Naive thymus-derived CD4-positive, alpha-beta T cell (primary cell): Measurements from ENCODE around the gene EFEMP2. TPM values are rescaled to one million over a fixed set of nuclear protein-coding genes. Genes with fewer than 3 reads are reported as not detected.
"Not testable (repeated sequence)": the region's sequence is repeated elsewhere in the genome, so short reads cannot be mapped to it uniquely, and the experiment has no call there.

Experiments
- ATAC-seq: fragments of 150-1000 bp; cut with Tn5 transposase; 2 replicates; pipeline ENCODE4 v1.10.0; 2021; ENCODE audit warnings: mild to moderate bottlenecking, moderate library complexity
- CTCF ChIA-PET: fragments of 350-600 bp; sonication (Branson Sonifier 250); formaldehyde crosslinking; loops from one replicate; lab custom pipeline; 2021; ENCODE audit warnings: antibody characterized with exemption; lab: Charles Lee
- POLR2A ChIA-PET: fragments of 350-600 bp; sonication (Branson Sonifier 250); formaldehyde crosslinking; loops from one replicate; lab custom pipeline; 2021; ENCODE audit warnings: antibody characterized with exemption, inconsistent platforms; lab: Charles Lee
- DNase-seq, 9 donors: peaks; one replicate each; pipeline versions ENCODE4 v3.0.0 to v3.0.0-alpha.2; 2020 to 2022; ENCODE audit warnings: mixed read lengths in 1 of 9
- H3K27ac ChIP-seq: one replicate; pipeline ENCODE4 v1.7.0; 2013; ENCODE audit warnings: mild to moderate bottlenecking, low read depth, low read length, moderate library complexity
- H3K27me3 ChIP-seq, 2 donors: one replicate each; pipeline ENCODE4 v1.7.0; 2013; ENCODE audit warnings: low read length in 2 of 2, mild to moderate bottlenecking in 2 of 2, moderate library complexity in 2 of 2; ENCODE audit not compliant: control insufficient read depth in 2 of 2, insufficient read depth in 2 of 2
- H3K36me3 ChIP-seq, 3 experiments: 1 replicate in 2 of 3; 2 replicates in 1 of 3; pipeline ENCODE4 v1.7.0; 2013; ENCODE audit warnings: low read length in 3 of 3, mild to moderate bottlenecking in 3 of 3, moderate library complexity in 1 of 3; ENCODE audit not compliant: insufficient read depth in 3 of 3, control insufficient read depth in 2 of 3
- H3K4me1 ChIP-seq, 2 donors: one replicate each; pipeline ENCODE4 v1.7.0; 2013; ENCODE audit warnings: low read length in 2 of 2, mild to moderate bottlenecking in 2 of 2, moderate library complexity in 1 of 2; ENCODE audit not compliant: control insufficient read depth in 2 of 2, insufficient read depth in 2 of 2
- H3K4me3 ChIP-seq: 2 replicates; pipeline ENCODE4 v1.7.0; 2013; ENCODE audit warnings: mild to moderate bottlenecking, low read length
- H3K9me3 ChIP-seq, 3 experiments: 1 replicate in 2 of 3; 2 replicates in 1 of 3; pipeline ENCODE4 v1.7.0; 2013; ENCODE audit warnings: low read length in 3 of 3; ENCODE audit not compliant: control insufficient read depth in 2 of 3
- H3K27ac Mint-ChIP-seq, 9 donors: one replicate each; pipeline ENCODE4 v1.8.0; 2020 to 2022; ENCODE audit warnings: mixed read lengths in 9 of 9, mild to moderate bottlenecking in 8 of 9, moderate library complexity in 5 of 9, inconsistent platforms in 2 of 9
- H3K27me3 Mint-ChIP-seq, 5 donors: one replicate each; pipeline ENCODE4 v1.8.0; 2021 to 2022; ENCODE audit warnings: mixed read lengths in 5 of 5, mild to moderate bottlenecking in 1 of 5
- H3K36me3 Mint-ChIP-seq, 5 donors: one replicate each; pipeline ENCODE4 v1.8.0; 2020 to 2022; ENCODE audit warnings: mixed read lengths in 5 of 5, mild to moderate bottlenecking in 3 of 5, inconsistent platforms in 1 of 5
- H3K4me1 Mint-ChIP-seq, 7 donors: one replicate each; pipeline ENCODE4 v1.8.0; 2020 to 2022; ENCODE audit warnings: mixed read lengths in 7 of 7, mild to moderate bottlenecking in 3 of 7, inconsistent platforms in 1 of 7
- H3K4me3 Mint-ChIP-seq, 10 donors: one replicate each; pipeline ENCODE4 v1.8.0; 2020 to 2022; ENCODE audit warnings: mild to moderate bottlenecking in 10 of 10, mixed read lengths in 10 of 10, moderate library complexity in 6 of 10, inconsistent platforms in 2 of 10
- H3K9me3 Mint-ChIP-seq, 11 donors: one replicate each; pipeline ENCODE4 v1.8.0; 2020 to 2022; ENCODE audit warnings: mixed read lengths in 11 of 11, mild to moderate bottlenecking in 4 of 11, inconsistent platforms in 1 of 11, moderate library complexity in 1 of 11
- intact Hi-C, 2 donors: fragments of 100-400 bp; cut with micrococcal nuclease; formaldehyde crosslinking; loops; one replicate each; pipeline ENCODE4 v1.15.1; 2023
- polyA plus RNA-seq, 2 donors: library from polyadenylated mRNA; unstranded; fragments of 300-500 nt; fragmentation: Illumina TruSeq; gene quantifications; one replicate each; pipeline ENCODE4 v1.2.3, GENCODE V29; 2021
- total RNA-seq, 6 experiments: library from RNA in 5 of 6; stranded (reverse) in 5 of 6; gene quantifications; 1 replicate in 5 of 6; 2 replicates in 1 of 6; pipeline ENCODE4 v1.2.3 and lab custom pipeline; 2021 to 2026

The EFEMP2 gene
- total and polyA plus RNA-seq, 7 experiments from 2014 or later, result 0.40 to 16.0 (median 9.2) TPM

DNA sequence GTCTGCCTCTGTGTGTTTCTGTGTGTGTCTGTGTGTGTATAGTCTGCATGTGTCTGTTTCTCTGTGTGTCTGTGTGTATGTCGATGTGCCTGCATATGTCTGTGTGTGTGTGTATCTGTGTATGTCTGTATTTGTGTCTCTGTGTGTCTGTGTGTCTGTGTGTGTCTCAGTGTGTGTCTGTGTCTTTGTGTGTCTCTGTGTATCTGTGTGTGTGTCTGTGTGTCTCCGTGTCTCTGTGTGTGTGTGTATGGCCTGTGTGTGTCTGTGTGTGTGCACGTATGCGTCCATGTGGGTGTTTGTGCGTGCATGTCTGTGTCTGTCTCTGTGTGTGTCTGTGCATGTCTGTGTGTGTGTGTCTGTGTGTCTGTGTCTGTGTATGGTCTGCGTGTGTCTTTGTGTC lies 38.4 kb downstream of the EFEMP2 start:
- Mint-ChIP-seq H3K27ac (no peak overlapping the region), H3K4me1 (peaks cover 7 to 17% (median 7%) of the 10 kb centered on the region in 7 donors), H3K36me3 (peaks cover 0 to 5% (median 0%) of the 10 kb centered on the region in 5 donors), H3K9me3 (no peaks in the 10 kb centered on the region), H3K27me3 (peaks cover 0 to 21% (median 0%) of the 10 kb centered on the region in 5 donors), H3K4me3 (no peak overlapping the region)
- peak in 1 of 9 donors; percentile 10 for DNase-seq
- H3K9me3 ChIP-seq, result no peaks in the 10 kb centered on the region
- peak overlapping the region; percentile 91 for H3K4me3 ChIP-seq
- H3K27me3 ChIP-seq, result no peaks in the 10 kb centered on the region
- H3K36me3 ChIP-seq, result no peaks in the 10 kb centered on the region
- H3K27ac ChIP-seq, result peak overlapping the region; percentile 78
- intact Hi-C loops, result loop anchor here in 1 of 2 donors (5.0 kb wide), 1 partner anchor 182 kb away; no protein-coding TSS in a partner anchor
- CTCF ChIA-PET, result interaction anchor here (1.0 to 2.6 kb wide), 3 partner anchors 17 to 51 kb away, joined by 3 to 11 read pairs (median 6); no protein-coding TSS in a partner anchor
- peaks cover 10 to 13% of the 10 kb centered on the region in 2 donors for H3K4me1 ChIP-seq
- POLR2A ChIA-PET, result interaction anchor here (0.8 to 2.1 kb wide), 6 partner anchors 11 to 335 kb away, joined by 3 to 15 read pairs (median 4); partner anchors contain the start of genes C11orf68, CFL1, MALAT1 and MUS81
- ATAC-seq, result no peak

DNA sequence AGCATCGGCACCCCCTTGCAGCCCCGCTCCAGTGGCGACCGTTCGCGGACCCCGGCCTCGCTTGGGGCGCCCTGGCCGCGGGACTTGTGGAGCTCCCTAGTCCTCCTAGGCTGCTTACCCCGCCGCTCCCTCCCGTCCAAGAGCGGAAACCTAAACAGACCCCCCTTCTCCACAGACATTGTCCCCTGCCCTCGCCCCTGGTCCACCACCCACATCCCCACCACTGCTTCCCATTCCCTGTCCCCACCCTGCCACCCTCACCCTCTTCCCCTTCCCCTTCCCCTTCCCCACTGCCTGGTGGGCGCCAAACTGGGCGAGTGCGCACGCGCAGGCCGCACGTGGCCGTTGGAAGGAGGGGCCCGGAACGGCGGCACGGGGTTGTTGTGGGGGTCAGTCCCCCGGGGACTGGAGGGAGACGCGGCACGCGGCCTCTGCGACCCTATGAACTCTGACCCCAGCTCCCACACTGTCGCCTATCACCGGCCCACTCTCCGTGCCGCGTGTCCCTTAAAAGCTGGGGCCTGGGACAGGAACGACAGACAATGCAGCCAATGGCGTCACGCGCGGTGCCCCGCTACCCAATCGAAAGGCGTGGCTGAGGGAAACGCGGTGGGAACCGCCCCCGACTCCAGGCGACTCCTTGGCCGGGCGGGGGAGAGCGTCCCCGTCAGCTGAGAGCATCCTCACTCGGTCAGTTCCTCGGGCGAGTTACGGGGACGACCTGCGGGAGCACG lies 39.1 kb downstream of the EFEMP2 start, which contains the start of gene SNX32:
TSS of gene SNX32 (plus strand) at position 667 of the 734 bp plus-strand sequence. CDS start 103 bp downstream, outside the sequence.
- Histone ChIP-seq H3K27ac (peak within 1 kb of the TSS; percentile 78), H3K4me1 (peaks cover 10 to 13% of the 10 kb centered on the region in 2 donors), H3K9me3 (no peaks in the 10 kb centered on the region), H3K27me3 (no peaks in the 10 kb centered on the region), H3K4me3 (peak within 1 kb of the TSS; percentile 91), H3K36me3 (no peaks in the 10 kb centered on the region)
- Mint-ChIP-seq H3K27ac (peak within 1 kb of the TSS in 1 of 9 donors; percentile 91), H3K4me1 (peaks cover 7 to 17% (median 7%) of the 10 kb centered on the region in 7 donors), H3K36me3 (peaks cover 0 to 5% (median 0%) of the 10 kb centered on the region in 5 donors), H3K27me3 (peaks cover 0 to 21% (median 0%) of the 10 kb centered on the region in 5 donors), H3K9me3 (no peaks in the 10 kb centered on the region), H3K4me3 (no peak within 1 kb of the TSS)
- intact Hi-C loops, result loop anchor here (1.0 to 5.0 kb wide), 7 partner anchors 25 to 181 kb away; partner anchors contain the start of genes CFL1 (in 2 of the 2), BANF1 (in 1 of the 2), C11orf68 (in 1 of the 2) and DRAP1 (in 1 of the 2)
- ChIA-PET POLR2A (interaction anchor here (0.8 to 2.1 kb wide), 11 partner anchors 12 to 787 kb away, joined by 3 to 15 read pairs (median 4); partner anchors contain the start of genes C11orf68, CCDC85B, CFL1 and MALAT1), CTCF (interaction anchor here (0.5 to 2.6 kb wide), 7 partner anchors 12 to 60 kb away, joined by 3 to 11 read pairs (median 4); no protein-coding TSS in a partner anchor)
- DNase-seq (peak; percentile 88 to 94 (median 93)), ATAC-seq (peak; percentile 100)

GRCh38 chr11:65832231-65832630 lies 40.4 kb downstream of the EFEMP2 start:
- H3K36me3 Mint-ChIP-seq, H3K9me3 ChIP-seq, H3K27me3 ChIP-seq, H3K9me3 Mint-ChIP-seq, H3K27ac ChIP-seq, H3K4me3 ChIP-seq, H3K36me3 ChIP-seq, DNase-seq, ATAC-seq: not testable (repeated sequence)
- Mint-ChIP-seq H3K4me1 (peaks cover 7 to 24% (median 7%) of the 10 kb centered on the region in 7 donors), H3K27ac (peak overlapping the region in 3 of 9 donors; percentile 1 to 5 (median 2)), H3K27me3 (peaks cover 0 to 21% (median 0%) of the 10 kb centered on the region in 5 donors), H3K4me3 (peak overlapping the region in 6 of 10 donors; percentile 3 to 40 (median 20))
- ChIA-PET CTCF (interaction anchor here (0.7 to 2.6 kb wide), 8 partner anchors 10 to 239 kb away, joined by 3 to 11 read pairs (median 4); no protein-coding TSS in a partner anchor), POLR2A (interaction anchor here (0.7 to 2.1 kb wide), 7 partner anchors 13 to 788 kb away, joined by 3 to 15 read pairs (median 4); partner anchors contain the start of gene CCDC85B)
- intact Hi-C loops, result loop anchor here (2.0 to 5.0 kb wide), 2 partner anchors 27 to 180 kb away; partner anchors contain the start of gene CFL1 (in 1 of the 2)
- H3K4me1 ChIP-seq, result peaks cover 10 to 13% of the 10 kb centered on the region in 2 donors

DNA sequence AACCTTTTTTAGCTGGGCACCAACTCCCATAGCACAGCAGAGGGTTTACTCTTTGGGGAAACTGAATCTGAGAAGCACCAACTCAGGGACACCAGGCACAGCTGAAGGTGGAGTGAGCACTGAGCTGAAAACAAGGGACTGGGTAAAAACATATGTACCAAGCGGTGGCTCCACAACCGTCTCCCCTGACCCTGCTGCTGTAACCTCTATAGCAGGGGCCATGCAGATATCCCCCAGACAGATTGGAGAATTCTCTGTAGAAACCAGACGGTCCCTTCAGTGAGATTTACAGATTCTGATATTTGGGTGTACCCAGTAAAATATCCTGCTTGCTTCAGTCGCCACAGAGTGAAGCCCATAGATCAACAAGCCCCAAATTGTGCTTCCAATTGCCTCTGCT lies 43.1 kb downstream of the EFEMP2 start:
- ChIA-PET CTCF (interaction anchor here (0.6 to 0.7 kb wide), 2 partner anchors 47 to 58 kb away, joined by 3 to 6 read pairs; no protein-coding TSS in a partner anchor), POLR2A (interaction anchor here (0.9 kb wide), 1 partner anchor 517 kb away, joined by 3 read pairs; no protein-coding TSS in a partner anchor)
- DNase-seq (no peak), ATAC-seq (no peak)
- H3K27ac Mint-ChIP-seq, result no peak overlapping the region
- H3K36me3 Mint-ChIP-seq, result peaks cover 0 to 5% (median 0%) of the 10 kb centered on the region in 5 donors
- Histone ChIP-seq H3K27me3 (no peaks in the 10 kb centered on the region), H3K36me3 (no peaks in the 10 kb centered on the region), H3K9me3 (no peaks in the 10 kb centered on the region), H3K4me3 (no peak overlapping the region), H3K4me1 (peaks cover 8 to 11% of the 10 kb centered on the region in 2 donors), H3K27ac (no peak overlapping the region)
- H3K9me3 Mint-ChIP-seq, result no peaks in the 10 kb centered on the region
- intact Hi-C loops, result no loop called here
- peaks cover 7 to 24% (median 7%) of the 10 kb centered on the region in 7 donors for H3K4me1 Mint-ChIP-seq
- H3K27me3 Mint-ChIP-seq, result peaks cover 0 to 21% (median 0%) of the 10 kb centered on the region in 5 donors
- H3K4me3 Mint-ChIP-seq, result no peak overlapping the region

DNA sequence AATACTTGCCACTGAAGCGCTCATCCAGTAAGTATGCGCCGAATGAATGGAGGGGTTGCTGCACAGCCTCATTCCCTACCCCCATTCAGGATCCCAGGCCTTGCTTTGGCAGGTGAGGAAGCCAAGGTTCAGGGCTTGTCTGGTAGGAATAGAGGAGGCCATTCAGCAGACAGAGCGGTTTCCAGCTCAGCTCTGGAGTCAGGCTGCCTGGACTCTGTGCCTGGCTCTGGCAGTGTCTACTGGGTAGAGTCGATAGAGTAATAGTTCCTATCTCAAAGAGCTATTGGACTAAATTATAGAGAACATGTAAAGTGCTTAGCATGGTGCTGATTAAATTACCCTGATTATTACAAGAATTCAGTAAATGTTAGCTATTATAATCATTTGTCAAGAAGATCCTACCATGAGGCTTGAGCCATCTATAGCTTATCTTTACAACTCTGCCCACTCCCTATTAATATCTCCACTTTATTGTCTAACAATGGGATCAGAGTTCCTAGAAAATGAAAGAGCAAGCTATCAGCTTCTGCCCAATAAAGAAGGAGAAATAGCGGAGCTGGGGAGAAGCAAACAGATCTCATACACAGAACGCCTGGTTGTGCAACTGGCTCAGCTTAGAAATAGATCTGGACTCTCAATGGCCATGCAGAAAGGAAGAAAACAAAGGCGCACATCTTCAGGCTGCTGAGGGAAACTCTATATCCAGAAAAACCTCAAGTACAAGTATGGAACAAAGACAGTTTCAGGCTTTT lies 45.4 kb downstream of the EFEMP2 start:
- Histone ChIP-seq H3K4me1 (no peaks in the 10 kb centered on the region), H3K27ac (no peak overlapping the region), H3K27me3 (no peaks in the 10 kb centered on the region), H3K9me3 (no peaks in the 10 kb centered on the region), H3K4me3 (no peak overlapping the region), H3K36me3 (no peaks in the 10 kb centered on the region)
- Mint-ChIP-seq H3K27me3 (peaks cover 0 to 12% (median 0%) of the 10 kb centered on the region in 5 donors), H3K9me3 (no peaks in the 10 kb centered on the region), H3K4me1 (peaks cover 0 to 19% (median 0%) of the 10 kb centered on the region in 7 donors), H3K36me3 (no peaks in the 10 kb centered on the region), H3K4me3 (no peak overlapping the region), H3K27ac (no peak overlapping the region)
- ChIA-PET POLR2A (interaction anchor here (0.5 to 1.1 kb wide), 3 partner anchors 9 to 102 kb away, joined by 3 read pairs; no protein-coding TSS in a partner anchor), CTCF (interaction anchor here (0.5 to 1.8 kb wide), 4 partner anchors 16 to 115 kb away, joined by 3 to 6 read pairs (median 5); partner anchors contain the start of gene KAT5)
- intact Hi-C loops, result no loop called here
- ATAC-seq (no peak), DNase-seq (no peak)
